ENCODE data around the gene STXBP1.
A peak's percentile ranks its signal among the peaks of the same experiment; 100 is the strongest.
"Not testable (repeated sequence)": the region's sequence is repeated elsewhere in the genome, so short reads cannot be mapped to it uniquely, and the experiment has no call there.

The STXBP1 gene

GRCh38 chr9:127611899-127612790, at the start of gene STXBP1:
Gene STXBP1 (plus strand): TSS chr9:127612277. CDS start chr9:127612404, 127 bp downstream.
- peak; percentile 43 for DNase-seq

DNA sequence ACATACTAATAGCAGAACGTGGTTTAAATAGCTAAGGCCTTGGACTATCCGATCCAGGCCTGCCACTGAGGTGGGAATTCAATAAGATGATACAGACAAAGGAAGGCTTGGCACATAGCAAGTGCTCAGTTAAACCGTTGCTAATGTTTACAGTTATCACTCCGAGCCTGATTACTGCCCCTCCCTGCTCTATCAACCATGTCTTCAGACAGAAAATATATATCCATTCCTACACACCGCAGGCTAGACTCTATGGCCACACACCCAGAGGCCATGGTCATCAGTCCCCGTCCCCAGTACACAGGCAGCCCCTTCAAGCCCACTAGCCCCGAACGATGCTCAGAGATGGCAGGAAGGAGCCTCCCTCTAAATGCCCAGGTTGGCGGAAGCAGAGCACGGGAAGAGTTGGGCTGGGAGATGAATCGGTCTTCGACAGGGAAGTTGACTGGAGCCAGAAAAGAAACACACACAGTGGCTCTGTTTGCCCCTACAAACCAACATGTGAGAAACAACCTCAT, 49.7 kb upstream of the STXBP1 start:
- DNase-seq = no peak

DNA sequence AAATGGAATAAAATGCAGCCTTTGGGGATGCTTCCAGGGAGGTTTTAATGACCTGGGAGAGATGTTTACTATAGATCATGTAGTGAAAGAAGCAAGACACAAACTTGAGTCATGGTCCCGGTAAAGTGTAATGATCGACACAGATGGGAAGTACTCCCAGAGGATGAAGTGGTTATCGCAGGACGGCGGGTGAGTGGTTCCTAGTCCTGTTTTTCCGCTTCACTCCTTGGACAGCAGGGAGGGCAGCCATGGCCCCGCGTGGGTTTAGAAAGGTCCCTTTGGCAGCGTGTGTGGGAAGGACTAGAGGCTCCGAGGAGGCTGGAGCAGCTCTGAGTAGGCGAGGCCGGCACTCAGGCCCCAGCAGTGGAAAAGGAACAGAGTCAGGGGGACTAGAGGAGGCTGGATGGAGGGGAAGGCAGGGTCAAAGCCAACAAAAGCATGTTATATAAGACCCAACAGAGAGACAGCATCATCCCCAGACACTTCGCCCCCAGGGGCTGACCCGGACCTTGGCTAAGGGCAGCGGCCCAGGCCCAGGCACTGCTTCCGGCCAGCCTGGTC, 49.2 kb upstream of the STXBP1 start:
- no peak for DNase-seq

GRCh38 chr9:127563579-127563978, 48.5 kb upstream of the STXBP1 start:
- DNase-seq = no peak

GRCh38 chr9:127565231-127565630, 46.8 kb upstream of the STXBP1 start:
- DNase-seq = no peak

DNA sequence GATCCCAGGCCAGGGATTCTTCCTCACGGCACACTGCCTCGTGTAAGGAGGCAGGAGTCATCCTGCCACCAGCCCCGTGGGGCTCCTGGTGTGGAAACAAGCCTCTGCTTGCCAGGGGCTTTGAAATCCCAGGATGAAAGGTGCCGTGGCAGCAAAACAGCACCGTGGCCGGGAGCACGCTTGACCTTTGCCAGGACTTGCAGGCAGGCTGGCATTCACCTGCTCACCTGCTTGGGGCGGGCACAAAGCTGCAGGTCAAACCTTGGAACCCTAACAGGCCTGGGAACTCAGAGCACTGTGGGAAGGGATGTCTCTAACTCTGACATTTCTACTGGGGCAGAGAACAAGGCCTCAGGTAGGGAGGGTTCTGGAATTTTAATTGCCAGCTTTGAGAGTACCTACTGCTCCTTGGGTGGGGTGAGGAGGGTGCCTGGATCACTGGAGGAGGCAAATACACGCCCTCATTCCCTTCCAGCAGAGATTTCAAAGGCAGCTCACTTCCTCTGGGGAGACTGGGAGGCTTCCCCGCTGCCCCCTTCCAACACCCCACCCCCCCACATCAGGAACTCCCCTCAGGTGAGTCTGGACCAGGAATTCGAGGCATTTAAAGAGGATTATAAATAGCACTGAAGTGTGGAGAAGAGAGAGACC, 45.6 kb upstream of the STXBP1 start:
- DNase-seq = no peak

GRCh38 chr9:127567035-127567729, 44.9 kb upstream of the STXBP1 start:
- no peak for DNase-seq

DNA sequence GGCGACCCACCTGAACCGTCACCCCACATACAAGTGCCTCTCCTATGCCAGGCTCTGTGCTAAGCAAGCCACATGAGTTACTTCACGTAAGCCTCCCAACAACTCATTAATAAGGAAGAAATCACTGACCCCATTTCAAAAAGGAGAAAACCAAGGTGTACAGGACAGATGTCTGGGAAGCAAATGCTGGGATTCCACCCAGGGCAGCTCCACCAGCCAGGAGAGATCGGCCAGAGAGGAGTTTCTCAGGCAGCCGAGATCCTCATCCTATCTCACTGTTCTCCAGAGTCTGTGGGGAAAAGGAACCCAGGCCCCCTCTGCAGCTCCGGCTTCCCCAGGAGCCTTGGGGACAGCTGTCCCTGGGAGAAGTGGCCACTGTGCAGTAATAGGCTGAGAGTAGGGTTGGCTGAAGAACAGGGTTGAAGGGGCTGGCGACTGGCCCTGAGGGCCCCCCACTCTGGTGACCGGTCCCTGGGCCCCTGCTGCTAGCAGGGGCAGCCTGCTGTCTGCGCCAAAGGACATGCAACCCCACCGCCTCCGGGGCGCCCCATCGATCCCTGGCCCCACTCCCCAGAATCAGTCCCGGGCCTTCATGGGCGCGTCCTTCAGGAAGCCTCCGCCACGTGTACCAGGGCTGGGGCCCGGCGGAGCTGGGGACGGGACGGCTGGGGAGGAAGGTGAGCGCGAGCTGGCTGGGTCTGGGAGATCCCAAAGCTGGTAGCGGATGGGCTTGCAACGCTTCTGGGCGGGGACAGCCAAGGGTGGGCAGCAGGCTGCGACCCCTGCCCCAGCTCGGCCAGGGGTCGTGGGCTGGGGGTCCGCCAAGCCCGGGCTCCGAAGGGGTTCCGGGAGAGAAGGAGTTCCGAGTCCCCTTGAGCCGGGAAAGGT, 44.1 kb upstream of the STXBP1 start:
- no peak for DNase-seq

- no peak for DNase-seq
Observed at GRCh38 chr9:127568618-127568970, 43.5 kb upstream of the STXBP1 start.

DNA sequence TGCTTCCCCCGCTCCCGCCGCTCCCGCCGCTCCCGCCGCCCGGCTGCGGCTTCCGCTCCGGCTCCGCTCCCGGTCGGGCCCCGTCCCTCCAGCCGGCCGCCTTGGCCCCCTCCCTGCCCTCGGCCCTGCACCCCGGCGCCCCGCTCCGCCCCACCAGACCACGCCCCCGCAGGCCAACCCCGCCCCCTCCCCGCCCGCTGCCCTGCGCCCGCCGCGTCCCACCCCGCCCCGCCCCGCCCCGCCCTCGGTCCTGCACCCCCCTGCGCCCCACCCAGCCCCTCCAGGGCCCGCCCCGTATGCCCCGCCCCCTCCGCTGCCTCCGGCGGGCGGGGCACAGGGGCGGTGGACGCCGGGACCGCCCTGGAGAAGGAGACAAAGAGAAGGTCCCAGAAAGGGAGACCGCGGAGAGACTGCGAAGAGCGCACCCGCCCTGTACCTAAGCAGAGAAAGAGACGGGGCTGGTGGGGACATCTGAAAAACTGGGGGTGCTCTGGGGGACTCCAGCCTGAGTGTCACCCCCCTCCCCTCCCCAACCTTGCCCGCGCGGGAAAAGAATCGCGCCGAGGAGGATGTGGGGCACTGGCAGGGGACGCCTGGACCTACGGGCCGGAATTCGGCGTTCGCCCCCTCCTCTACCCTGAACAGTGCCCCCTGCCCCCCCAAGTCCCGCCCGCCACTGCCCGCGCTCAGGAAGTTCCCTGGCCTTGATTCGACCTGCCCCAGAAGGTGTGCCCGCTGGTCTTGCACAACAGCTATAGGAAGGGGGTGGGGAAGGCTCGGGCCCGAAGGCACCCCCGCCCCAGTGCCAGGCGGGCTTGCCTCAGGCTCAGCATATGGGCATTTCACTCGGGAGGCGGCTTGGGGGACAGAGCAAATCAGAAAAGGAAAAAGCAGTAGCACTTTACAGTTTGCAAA, 42.8 kb upstream of the STXBP1 start:
- peak; percentile 59 for DNase-seq

DNA sequence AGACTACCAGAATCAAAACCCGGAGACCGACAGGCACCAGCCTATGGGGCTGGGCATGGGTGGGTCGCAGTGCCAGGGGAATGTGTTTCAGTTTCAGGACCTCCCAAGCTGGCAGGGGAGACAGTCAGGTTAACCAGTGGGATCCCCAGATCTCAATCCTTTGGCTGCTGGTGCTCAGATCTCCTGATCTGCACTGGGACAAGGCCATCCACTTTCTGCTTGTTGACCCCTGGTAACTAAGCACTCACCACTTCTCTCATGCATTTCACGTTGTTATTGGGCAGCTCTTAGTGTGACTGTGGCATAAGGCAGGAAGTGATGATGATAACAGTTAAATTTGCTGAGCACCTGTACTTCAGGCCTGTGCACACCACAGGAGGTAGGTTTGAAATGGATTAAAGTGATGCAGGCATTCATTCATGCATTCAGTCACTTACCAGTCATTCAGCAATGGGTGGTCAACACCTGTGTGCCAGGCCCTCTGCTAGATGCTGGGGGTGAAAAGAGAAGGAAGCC, 42.1 kb upstream of the STXBP1 start:
- DNase-seq = peak; percentile 52

DNA sequence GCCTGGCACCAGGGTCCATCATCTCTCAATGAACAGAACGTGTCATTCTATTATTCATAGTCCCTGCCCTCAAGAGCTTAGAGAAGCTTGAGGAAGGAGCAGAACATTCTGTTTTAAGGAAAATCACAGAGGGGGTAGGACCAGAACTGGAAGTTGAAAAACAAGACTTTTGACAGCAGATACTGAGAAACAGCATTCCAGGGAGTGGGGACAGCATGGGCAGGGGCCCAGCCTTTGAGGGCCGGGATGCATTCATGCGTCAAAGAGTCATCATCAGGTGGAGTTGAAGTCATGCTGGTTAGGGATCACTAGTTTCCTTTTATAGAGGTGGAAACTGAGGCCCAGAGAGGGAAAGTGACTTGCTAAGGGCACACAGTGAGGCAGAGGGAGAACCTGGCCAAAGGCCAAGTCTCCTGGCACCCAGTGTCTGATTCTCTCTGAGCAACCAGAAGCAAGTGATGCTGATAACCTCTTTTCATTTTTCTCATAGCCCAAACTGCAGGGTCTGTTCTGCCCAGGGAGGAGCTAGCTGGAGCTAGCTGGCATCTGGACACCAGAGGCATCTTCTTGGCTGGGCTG, 41.5 kb upstream of the STXBP1 start:
- no peak for DNase-seq

DNA sequence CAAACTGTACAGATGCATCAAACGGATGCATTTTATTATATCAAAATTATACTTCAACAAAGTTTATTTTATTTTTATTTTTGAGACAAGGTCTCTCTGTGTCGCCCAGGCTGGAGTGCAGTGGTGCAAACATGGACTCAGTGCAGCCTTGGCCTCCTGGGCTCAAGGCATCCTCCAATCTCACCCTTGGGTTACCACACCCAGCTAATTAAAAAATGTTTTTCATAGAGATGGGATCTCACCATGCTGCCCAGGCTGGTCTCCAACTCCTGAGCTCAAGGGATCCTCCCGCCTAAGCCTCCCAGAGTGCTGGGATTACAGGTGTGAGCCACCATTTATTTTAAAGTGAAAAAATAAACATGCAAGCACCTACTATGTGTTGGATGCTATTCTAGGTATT, 40.1 kb upstream of the STXBP1 start:
- no peak for DNase-seq

GRCh38 chr9:127572961-127573721, 38.9 kb upstream of the STXBP1 start:
- no peak for DNase-seq

- DNase-seq = peak; percentile 99
Observed at GRCh38 chr9:127574072-127574993, 37.7 kb upstream of the STXBP1 start.

DNA sequence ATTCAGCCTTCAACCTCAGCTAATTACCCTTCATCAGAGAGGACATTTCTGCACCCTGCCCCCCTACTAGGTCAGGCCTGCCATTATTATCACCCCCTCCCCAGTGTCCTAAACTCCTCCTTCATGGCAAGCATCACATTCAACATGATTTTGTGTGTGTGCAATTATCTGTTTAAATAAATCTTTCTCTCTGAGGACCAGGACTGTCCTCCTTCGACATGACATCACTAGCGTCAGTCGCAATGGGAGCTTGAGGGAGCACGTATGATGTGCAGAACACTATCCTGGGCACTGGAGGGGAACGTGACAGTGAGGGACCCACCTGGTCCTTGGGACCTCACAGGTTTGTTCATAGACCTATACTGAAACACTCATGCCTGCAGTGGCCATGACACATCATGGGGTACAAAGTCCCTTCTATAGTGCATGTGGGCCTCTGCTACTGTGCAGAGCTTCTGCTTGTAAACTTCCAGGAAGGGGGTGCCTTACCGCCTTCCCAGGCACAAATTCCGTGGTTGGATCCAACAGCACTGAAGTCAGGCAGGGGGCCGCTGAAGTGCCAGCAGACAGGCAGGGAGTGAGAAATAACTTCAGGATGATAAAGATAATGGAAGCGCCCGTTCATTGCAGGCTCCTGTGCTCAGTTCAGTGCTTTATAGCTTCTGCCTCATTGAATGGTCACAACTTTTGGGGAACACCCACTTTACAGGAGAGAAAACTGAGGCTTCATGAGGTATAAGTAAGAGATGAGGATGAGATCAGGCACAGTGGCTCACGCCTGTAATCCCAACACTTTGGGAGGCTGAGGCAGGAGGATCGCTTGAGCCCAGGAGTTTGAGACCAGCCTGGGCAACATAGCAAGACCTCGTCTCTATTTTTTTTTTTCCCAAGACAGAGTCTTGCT, 36.0 kb upstream of the STXBP1 start:
- DNase-seq = no peak

DNA sequence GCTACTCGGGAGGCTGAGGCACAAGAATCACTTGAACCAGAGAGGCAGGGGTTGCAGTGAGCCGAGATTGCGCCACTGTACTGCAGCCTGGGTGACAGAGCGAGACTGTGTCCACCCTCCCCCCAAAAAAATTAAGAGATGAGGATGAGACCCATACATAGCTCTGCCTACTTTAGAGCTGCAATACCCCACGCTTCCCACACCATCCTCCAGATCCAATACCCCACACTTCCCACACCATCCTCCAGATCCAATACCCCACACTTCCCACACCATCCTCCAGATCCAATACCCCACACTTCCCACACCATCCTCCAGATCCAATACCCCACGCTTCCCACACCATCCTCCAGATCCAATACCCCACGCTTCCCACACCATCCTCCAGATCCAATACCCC, 34.9 kb upstream of the STXBP1 start:
- not testable (repeated sequence) for DNase-seq

- no peak for DNase-seq
Observed at GRCh38 chr9:127578627-127578951, 33.5 kb upstream of the STXBP1 start.
